NCI-H2081 treated with DMSO at 0.1 percent for 48 hours (cell line): ENCODE results near the gene GALNT12.

ENCODE experiments used
- DNase-seq: peaks from one replicate; lab custom pipeline; 2025; lab: John Stamatoyannopoulos, UW

GALNT12 gene

DNA sequence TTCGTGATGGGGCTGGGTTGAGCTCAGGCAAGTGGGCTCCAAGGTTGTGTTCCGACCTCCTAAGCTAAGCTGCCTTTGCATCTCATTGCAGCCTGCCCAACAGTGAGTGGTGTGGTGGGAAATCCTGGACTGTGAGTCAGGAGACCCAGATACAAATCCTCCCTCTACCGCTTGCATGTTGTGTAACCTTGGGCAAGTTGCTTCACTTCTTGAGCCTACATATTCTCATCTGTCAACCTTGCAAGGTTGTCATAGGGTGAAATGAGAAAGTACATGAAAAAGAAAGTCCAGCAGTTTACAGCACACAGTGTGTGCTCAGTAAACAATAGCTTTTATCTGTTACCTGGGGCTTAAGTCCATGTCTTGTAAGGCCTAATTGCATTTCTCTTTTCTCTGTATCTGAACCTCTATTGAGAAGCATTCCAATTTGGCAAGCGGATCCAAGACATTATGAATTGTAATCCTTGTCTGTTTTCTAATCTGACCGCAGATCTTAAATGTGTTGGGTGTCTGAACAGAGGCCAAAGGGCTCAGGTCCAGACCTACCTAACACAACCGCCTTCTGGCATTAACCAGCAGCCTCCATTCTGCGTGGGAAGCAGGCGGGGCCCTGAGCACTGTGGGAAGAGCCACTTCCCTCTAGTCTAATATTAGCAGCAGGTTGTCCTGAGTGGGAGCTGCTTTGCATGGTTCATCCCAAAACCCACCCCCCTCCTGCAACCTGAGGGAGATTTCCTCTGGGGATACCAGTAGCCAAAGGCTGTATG lies 1.8 kb upstream of the GALNT12 start:
- DNase-seq: no peak

DNA sequence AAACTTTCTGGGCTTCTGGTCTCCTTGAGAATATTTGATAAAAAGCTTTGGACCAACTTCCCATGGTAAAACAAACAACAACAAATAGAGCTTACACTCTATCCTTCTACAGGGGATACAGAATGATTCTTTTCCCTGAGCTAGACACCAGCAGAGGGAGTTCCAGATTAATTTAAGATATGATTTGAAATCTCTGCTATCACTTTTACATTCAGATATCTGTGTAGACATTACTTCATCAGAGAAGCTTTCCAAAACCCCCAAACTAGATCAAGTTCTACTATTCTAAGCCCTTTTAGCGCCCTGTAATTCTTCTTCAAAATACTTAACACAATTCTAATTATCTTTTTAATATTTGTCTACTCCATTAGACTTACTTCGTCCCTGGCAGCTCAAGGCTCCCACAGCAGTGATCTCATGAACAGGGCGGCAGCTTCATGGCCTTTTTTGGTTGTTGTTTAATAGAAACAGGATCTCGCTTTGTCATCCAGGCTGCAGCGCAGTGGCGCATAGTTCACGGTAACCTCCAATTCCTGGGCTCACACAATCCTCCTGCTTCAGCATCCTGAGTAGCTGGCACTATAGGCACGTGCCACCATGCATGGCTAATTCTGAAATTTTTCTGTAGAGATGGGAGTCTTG lies 955 bp upstream of the GALNT12 start:
- DNase-seq: no peak

DNA sequence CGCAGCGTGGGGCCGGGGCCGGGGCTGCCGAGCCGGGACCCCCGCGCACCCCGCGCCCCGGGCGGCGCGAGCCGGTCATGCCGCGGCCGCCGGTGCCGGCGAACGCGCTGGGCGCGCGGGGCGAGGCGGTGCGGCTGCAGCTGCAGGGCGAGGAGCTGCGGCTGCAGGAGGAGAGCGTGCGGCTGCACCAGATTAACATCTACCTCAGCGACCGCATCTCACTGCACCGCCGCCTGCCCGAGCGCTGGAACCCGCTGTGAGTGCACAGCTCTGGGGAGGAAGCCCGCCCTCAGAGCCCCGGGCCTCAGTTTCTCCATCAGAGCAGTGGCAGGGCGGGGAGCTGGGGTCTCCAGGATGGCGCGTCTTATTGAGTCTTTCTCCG lies 335 bp downstream of the GALNT12 start:
- no peak for DNase-seq

DNA sequence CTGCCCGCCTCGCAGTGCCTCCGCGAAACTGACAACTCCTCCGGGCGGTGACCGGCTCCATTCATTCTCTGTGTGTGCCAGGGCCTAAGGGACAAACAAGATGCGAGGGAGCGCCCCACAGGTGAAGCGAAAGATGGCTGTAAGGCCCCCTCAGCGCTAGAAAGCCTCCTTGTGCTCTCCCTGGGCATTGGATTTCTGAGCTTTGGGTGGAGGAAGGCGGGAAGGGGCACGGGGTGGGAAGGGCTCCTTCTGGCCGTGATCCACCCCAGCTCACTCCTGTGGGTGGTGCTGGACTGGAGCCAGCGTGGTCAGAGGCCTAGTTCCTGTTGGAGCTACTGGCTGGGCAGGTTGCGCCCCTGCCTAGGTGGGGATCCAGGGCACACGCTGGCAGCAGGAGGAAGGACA lies 943 bp downstream of the GALNT12 start:
- DNase-seq: no peak

DNA sequence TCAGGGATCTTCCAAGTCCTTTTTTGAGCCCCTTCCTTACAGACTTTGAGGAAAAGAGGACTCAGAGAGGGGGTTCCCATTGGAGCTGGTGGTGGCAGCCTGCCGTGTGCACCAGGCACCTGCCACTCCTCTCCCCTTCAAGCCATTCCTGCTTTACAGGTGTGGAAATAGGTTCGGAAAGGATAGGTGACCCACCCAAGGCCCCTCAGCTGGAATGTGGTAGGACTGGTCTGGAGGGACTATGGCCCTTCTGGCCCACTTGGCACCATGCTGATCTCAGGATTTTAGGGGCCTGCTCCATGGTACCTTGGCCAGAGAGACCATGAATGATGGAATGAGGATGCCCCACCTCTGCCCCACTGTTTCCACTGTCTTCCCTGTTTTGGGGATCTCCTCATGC lies 1.4 kb downstream of the GALNT12 start:
- no peak for DNase-seq

DNA sequence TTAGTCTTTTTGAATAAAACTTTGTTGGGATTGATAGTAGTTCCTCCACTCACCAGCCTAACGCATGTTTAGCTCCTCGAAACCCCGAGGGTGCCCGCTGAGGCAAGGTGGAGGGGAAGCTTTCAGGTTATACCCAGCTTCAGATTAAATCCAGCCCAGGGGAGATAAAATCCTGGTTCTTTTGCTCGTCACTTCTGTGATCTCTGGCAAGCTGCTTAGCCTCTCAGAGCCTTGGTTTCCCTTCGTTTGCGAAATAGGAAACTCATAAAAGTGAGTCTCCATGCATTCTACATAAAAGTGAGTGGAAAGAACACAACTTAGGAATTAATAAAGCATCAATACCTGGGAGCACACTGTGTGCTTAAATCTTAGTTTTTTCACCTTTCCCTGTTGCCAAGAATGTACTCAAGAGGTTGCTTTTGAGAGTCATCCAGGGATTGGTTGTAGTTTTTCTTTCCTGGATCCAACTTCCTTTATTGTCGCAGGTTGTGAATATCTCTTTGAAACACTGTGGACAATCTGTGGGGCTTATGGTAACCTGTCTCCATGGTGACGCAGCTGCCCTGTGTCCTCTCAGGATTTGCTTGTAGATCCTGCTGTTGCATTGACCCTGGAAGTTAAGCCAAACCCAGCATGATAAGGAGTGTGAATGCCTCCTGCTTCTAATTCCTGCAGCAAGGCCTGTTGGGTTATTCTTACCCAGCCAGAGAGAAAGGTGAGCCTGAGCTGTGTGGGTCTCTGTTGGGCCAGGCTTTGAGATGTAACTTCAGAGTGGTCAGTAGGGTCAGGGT lies 2.0 kb downstream of the GALNT12 start:
- no peak for DNase-seq

DNA sequence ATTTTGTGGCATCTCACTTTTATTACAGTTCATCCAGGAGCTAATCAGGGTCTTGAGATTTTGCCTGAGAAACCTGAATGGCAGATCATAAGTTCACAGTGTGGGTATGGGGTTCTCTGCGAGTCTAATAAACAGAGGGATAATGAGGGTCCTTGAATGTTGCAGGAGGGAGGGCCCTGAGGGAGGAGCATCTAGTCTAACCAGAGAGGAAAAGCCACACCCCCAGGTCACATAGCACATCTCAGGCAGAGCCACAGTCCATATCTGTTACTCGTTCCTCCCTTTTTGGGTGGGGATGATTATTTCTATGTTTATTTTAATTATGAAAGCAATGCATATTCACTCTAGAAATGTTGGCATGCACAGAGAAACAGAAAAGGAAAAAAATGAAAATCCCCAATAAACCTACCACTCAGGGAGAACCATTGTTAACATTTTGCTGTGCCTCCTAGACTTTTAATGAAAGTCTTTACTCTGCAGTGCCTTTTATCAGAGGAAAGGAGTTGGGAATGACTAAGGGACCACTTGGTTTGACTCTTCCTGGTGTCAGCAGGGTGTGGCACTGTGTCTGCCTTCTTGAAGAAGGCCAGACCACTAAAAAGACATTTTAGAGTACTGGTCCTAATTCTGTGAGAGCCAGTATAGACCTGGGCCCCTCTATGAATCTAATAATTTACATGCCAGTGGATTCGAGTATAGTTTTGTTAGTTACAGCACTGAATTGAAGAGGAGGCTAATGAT lies 2.8 kb downstream of the GALNT12 start:
- DNase-seq: no peak

DNA sequence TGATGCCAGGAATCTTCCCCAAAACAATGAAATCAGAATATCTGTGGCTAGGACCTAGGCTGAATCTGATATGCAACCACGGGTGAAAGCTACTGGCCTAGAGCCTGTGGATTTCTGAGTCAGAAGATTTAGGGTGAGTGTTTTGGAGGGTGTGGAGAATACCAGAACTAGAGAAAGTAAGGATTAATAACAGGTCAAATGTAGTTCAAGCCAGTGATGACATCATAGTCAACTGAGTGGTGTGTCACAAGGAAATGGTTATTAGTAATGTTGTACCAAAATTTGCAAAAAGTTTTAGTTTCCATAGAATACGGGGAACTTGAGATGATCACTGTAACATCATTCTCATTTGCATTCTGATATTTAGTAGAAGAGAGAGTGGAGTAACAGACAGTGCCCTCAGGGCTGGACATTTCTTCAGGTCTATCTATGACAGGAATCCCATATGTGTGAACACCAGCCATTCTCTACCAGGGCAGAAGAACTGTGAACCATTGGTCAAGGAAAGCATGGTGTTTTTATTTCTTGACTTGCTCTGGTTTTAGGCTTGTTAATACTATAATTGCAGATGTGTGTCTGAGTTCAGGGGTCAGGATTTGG lies 3.7 kb downstream of the GALNT12 start:
- DNase-seq: no peak

DNA sequence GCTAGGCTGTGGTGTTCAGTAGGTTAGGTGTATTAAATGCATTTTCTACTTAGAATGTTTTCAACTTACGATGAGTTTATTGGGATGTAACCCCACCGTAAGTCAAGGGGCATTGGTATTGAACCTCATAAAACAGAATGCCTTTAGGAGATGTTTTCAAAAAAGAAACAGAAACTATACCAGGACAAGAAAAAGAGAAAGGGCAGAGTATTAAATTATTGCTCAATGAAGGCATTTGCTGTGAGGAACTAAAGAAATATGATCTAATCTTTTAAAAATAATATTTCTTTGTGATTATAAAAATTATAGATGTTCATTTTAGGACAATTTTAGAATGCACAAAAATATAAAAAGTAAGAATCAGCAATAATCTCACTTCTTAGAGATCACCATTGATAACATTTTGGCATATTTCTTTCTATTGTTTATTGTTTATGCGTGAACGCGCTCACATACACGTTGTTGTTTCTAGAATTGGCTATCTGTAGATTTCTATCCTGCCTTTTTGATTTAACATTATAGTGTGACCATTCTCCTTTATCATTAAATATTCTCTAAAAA lies 8.0 kb downstream of the GALNT12 start:
- no peak for DNase-seq

DNA sequence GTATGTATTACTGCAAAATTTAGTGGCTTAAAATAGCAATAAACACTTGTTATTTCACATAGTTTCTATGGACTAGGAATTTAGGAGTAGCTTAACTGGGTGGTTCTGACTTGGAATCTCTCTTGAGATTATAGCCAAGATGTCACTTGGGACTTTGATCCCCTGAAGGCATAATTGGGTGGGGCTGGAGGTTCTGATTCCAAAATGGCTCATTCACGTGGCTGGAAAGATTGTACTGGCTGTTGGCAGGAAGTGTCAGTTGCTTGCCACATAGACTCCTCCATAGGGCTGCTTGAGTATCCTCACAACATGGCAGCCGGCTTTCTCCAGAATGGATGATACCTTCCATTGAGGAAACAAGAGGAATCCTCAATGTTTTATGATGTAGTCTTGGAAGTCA lies 11.3 kb downstream of the GALNT12 start:
- DNase-seq: no peak

DNA sequence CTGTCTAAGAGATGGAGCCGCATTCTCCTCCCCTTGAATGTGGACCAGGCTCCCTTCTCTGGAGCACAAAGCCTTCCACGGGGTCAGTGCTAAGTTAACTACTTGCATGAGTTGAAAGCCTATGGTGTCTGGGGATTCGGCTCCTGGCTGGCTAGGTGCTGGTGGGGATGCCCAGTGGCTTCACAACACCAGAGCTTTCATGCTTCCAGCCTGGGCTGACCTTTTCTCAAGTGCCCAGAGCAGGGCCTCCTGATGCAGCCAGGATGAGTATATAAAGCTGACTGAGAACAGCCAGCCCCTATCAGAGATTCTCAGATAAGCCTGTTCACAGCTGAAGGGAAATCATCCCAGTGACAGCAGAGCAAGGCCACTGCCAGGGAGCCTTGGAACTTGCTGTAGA lies 11.8 kb downstream of the GALNT12 start:
- no peak for DNase-seq

DNA sequence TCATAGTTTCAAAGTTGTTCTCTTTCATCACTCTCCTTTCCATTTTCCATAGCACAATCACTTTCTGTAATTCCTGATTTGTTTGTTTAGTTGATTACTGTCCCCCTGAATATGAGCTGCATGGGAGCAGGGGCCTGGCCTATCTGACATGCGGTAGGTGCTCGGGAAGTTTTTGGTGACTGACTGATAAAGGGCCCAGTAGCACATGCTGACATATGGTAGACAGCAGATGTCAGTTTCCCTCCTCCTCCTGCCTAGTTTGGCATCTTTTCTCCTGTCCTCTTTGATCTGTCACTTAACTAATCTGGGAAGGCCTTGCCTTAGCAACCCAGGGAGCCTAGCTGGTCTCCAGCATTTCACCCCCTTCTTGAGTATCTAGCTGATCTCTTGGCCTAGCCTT lies 14.4 kb downstream of the GALNT12 start:
- DNase-seq: no peak

DNA sequence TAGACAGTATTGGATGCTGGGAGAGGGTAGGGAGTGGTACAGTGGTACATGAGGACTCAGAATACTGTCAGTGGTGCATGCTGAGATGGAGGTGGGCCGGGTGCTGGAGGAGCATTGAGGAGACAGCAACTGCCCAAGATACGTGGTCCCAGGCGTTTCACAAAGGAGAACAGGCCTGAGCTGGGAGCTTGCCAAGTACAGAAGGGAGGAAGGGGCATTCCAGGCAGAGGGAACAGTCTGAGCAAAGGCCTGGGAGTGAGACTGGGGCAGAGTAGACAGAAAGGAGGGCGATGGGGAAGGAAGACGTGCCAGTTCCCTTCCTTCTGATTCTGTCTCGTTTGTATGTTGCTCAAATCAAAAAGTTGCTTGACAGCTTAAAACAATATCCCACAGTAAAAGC lies 15.2 kb downstream of the GALNT12 start:
- no peak for DNase-seq

DNA sequence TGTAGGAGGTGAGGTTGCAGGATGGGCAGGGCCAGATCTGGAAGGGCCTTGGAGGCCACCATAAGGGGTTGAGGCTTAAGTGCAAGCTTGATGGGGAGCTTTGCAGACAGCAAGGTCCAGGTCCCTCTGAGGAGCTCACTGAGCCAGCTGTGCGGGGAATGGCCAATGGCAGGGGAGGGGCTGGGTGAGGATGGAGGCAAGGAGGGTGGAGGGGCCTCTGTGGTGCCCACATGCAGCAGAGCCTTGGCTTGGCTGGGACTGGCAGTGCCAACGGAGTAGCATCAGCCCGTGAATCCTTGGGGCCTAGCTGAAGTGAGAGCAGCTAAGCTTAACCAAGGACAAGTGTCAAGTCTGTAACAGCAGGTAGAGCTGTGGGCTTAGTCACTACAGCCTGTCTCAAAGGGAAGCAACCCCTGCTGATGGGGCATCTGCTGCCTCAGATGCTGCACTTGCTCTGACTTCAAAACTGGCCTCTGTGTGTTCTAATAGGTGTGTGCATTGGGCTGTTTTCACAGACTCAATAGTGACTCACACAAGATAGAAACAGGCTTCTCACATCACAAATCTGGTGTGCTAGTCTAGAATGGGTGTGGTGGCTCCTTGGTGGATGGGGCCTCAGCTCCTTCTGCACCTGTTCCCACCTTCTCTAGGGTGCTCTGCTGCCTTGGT lies 16.3 kb downstream of the GALNT12 start:
- no peak for DNase-seq

DNA sequence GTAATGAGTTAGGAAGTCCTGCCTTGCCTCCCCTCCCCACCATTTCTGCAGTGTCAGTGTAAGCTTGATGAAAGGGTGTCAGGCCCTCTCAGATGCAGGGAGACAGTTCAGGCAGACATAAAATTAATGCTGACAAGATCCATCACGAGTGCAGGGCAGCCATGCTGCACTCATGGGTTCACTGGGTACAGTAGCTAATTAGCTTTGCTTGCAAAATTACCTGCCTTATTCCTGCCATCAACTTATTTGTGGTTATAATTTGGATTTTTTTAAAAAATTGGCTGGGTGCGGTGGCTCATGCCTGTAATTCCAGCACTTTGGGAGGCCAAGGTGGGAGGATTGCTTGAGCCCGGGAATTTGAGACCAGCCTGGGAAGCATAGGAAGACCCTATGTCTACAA lies 17.9 kb downstream of the GALNT12 start:
- no peak for DNase-seq

DNA sequence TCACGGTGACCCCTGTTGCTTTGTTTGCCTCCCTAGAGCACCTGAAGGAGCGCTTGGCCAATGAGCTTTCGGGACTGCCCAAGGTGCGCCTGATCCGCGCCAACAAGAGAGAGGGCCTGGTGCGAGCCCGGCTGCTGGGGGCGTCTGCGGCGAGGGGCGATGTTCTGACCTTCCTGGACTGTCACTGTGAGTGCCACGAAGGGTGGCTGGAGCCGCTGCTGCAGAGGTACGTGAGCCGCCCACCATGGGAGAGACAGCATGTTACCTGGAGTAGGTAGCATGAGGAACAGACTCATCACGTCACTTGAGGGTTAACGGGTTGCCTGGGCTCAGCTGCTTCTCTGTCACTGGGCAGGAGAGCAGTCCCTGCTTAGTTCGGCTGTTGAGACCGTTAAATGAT lies 19.2 kb downstream of the GALNT12 start:
- DNase-seq: no peak

DNA sequence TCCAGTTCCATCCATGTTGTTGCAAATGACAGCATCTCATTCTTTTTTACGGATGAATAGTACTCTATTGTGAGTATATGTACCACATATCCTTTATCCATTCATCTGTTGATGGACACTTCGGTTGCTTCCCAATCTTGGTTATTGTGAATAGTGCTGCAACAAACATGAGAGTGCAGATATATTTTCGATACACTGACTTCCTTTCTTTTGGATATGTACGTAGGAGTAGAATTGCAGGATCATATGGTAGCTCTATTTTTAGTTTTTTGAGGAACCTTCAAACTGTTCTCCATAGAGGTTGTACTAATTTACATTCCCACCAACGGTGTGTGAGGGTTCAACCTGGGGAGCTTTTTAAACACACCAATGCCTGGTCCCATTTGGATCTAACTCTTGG lies 22.3 kb downstream of the GALNT12 start:
- no peak for DNase-seq

DNA sequence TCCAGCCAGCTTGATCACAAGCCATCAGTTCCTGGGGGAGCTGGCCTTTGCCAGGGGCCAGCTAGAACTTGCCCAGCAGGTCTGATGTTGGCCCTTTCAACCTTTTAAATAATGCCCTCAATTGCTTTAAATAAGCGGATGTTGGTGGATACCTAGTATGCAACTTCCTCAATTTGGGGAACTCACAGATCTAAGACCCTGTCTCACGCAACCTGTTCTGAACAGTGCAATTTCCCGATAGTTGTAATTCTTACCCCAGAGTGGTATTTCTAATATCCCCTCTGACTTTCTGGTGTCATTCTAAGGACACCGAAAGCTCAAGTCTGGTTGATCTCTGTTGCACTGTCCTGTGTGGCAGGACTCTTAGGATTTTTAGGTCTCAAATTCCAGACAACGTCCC lies 23.1 kb downstream of the GALNT12 start:
- no peak for DNase-seq

DNA sequence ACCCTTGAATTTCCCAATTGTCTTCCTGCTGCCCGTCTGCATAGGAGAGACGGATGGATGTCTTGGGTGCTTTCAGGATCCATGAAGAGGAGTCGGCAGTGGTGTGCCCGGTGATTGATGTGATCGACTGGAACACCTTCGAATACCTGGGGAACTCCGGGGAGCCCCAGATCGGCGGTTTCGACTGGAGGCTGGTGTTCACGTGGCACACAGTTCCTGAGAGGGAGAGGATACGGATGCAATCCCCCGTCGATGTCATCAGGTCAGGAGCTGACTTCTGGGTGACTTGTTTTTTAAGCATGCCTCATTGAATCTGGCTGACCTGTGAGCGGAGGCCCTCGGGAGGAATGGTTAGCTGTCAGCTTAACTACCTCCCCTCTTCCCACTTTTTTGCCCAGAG lies 24.2 kb downstream of the GALNT12 start:
- DNase-seq: no peak

DNA sequence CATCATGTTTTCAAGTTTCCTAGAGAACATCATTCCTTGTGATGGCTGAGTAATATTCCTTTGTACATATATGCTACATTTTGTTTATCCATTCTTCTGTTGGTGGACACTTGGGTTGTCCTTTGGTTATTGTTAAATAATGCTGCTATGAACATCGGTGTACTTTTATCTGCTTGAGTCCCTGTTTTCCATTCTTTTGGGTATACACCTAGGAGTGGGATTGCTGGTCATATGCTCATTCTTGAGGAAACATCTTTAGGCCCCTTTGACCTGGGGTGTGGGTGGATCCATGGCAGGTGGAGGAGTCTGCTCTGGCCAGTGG lies 25.3 kb downstream of the GALNT12 start:
- DNase-seq: no peak
